HG02763 (cell line): Measurements from ENCODE around the gene TEAD1.

Experiments
- ATAC-seq: cut with Tn5 transposase; IDR thresholded peaks from one replicate; pipeline ENCODE4 v1.9.1; 2021; ENCODE audit warnings: mild to moderate bottlenecking, moderate library complexity; ENCODE audit not compliant: unreplicated experiment

The TEAD1 gene

DNA sequence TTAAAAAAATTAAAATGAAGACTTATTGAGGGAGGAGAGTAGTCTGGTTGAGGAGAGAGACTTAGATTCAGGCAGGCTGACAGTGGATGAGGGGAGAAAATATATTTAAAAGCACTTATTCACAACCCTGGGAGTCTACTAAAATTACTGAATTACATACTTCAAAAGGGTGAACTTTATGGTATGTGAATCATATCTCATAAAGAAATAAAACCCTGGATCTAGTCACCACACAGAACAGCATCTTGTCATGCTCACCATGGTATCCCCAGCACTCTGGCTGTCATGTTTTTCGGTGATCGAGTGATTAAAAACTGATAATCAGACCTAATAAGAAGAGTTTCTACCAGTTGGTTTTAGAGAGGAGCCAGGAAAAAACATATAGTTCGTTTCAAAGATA is 11.0 kb downstream of the TEAD1 start:
- ATAC-seq = no peak

DNA sequence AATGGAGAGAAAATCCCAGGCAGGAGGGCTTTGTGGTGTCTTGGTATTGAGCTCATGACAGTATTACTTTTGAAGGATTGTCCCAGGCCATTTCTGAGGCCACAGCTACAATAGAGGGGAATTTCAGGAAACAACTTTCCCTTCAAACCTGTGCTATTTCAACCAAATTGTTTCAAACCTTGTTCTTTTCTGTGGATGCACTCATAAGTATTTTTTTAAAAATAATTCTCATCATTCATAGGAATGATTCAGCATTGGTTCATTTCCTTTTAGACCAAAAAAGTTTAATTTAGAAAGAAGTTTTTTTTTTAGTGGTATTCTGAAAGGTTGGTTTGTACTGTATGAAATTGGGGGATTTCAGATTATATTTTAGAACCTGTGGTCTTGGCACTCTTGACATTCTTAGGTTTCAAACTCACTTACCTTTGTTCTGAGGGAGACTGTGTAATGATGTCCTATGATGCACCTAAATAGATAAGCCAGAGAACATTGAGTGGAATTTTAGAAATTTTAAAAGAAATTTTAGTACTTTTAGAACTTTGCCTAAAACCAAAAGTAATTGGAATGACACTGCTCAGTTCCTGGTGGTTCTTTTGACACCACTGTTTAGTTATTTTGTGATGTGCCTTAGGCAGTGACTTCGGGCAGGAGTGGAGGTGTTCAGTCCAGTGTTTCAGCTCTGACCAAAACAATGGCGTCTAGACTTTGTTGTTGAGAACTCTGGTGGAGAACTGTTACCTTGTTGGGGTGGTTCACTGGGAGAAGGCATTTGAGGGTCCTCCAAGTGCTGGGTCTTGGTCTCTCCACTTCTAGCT is 12.2 kb downstream of the TEAD1 start:
- ATAC-seq = no peak

DNA sequence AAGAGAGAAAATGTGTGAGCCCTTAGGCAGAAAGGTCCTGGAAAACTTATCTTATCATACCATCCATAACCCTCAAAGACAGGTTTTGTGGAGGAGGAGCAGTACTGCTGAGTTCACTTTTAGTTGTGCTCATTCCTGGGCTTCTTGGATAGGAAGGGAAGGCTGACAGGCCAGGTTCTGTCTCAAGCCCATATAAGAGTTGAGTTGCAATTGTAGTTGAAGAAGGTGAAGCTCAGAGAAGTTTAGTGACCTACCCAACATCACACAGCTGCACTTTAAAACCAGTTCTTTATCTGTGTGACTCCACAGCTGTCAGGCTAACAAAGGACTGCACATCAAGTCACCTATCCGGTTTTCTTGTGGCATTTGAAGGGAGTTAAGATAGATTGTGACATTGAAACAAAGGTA is 13.0 kb downstream of the TEAD1 start:
- no peak for ATAC-seq

DNA sequence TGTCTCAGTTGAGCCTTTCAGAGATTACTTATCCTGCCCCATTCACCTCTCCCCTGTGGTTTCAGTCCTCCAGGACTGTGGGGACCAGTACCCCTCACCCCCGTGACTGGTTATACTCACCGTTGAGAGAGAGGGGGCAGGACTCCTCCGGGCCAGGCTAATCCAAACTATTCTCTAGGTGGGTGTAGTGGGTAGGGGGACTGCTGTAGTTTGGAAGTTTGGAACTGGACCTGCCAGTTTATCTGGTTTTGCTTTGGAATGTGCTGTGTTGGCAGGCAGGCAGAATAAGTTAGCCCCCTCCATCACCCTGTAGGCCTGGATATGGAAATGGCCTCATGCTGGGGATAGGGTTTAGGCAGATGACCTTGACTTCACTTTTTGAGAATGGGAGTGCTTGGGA is 13.5 kb downstream of the TEAD1 start:
- no peak for ATAC-seq

DNA sequence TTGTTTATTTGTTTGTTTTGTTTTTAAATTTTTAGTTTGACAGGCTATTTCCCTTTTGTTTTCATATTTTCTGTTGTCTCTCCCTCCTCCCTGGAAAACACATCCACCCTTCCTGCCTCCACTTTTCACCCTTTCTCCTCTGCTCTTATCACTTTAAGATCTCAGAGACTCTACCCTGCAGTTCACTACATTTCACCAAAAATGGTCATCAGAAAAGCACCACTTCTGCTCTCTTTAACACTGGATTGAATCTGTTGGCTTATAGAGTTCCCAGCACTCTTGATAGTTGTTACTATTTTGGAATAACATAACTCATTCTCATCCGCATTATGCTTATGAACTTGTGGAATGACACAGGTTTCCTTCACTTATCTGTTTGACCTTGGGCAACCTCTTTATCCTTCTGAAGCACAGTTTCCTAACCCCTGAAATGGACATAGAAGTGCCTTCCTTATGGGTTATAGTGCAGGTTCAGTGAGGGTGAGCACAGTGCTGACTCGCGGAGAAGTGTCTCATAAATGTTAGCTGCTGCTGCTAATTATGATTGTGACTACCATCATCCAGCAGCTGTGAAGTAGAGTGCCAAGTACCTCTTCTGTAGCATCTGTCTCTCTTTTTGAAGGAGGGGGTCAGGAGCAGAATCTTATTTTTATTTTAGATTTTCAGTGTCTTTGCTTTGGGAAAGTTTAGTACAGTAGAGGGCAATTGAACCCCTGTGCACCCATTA is 15.0 kb downstream of the TEAD1 start:
- ATAC-seq = no peak

DNA sequence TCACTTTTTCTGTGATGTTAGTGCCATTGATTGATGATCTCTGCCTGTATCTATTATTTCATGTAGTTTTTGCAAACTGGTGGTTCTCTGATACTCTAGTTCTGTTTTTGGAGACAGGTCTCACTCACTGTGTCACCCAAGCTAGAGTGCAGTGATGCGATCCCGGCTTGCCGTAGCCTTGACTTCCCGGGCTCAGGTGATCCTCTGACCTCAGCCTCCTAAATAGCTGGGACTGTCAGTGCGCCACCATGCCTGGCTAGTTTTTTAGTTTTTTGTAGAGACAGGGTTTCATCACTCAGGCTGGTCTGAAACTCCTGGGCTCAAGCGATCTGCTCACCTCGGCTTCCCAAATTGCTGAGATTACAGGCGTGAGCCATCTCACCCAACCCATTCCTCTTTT is 16.4 kb downstream of the TEAD1 start:
- ATAC-seq = no peak

DNA sequence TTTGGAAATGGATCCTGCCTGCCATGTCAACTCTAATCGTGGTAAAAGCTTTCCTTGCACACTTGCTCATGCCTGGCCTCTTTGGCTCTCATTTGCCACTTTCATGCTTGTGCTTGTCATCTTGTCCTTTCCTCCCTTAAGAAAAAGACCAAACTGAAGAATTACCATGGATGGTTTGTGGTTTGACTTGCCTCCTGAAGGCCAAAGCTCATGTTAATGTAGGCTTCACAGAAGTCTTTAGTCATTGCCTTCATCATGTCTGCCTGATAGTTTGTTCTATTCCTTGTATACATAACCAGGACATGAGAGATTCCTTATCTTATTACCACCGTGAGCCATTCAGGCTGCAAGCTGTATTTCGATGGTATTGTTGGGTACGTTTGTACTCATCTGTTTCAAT is 17.3 kb downstream of the TEAD1 start:
- ATAC-seq = no peak

DNA sequence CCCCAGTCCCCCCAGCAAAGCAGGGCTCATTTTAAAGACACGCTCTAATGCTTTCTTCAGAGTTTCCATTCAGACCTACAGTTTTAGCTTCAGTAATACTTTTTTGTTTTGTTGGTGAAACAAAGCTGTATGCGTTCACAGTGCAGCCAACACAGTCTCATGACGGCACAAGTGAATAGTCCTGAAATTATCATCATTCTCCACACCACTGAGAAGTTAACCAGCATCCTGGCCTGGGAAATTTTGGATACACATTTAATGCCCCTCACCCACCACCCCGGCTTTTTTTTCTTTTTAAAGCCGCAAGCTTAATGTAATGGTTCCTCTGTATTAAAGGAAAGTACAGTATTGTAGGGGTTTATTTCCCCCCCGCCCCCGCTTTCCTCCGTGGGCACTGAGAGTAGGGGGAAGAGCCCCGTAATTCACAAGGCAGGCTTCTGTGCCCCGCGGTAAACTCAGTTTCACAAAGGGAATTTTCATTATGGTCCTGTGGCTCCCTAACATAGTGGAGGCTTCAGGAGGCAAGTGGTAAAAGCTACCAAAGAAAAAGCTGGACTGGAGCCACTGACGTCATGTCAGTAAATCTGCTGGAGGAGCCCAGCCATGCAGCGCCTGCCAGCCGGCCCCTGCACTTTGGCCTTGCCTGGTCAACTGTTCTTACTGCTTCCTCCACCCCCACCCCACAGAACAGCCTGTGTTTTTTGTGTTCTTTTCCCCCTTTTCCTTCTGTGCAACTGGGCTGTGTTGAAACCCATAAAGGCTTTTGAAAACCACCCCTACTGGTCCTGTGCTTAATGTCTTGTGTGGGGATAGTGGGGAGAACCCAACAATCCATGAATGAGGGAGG is 18.2 kb downstream of the TEAD1 start:
- no peak for ATAC-seq

DNA sequence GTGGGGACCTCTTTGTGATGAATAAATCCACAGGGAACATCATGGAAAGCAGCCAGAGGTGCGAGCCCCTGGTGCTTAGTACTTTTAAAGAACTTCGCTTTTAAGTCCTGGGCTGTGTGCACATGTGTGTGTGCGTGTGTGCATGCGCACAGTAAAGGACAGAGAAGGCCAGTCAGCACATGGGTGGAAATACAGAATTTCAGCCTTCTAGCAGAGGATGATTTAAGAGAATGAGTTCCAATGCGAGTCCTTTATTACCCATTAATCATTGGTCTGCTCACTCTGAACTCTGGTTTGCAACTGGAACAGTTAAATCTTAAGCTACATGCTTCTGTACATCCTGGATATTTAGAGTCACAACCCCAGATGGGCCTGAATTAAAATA is 18.9 kb downstream of the TEAD1 start:
- ATAC-seq = no peak

DNA sequence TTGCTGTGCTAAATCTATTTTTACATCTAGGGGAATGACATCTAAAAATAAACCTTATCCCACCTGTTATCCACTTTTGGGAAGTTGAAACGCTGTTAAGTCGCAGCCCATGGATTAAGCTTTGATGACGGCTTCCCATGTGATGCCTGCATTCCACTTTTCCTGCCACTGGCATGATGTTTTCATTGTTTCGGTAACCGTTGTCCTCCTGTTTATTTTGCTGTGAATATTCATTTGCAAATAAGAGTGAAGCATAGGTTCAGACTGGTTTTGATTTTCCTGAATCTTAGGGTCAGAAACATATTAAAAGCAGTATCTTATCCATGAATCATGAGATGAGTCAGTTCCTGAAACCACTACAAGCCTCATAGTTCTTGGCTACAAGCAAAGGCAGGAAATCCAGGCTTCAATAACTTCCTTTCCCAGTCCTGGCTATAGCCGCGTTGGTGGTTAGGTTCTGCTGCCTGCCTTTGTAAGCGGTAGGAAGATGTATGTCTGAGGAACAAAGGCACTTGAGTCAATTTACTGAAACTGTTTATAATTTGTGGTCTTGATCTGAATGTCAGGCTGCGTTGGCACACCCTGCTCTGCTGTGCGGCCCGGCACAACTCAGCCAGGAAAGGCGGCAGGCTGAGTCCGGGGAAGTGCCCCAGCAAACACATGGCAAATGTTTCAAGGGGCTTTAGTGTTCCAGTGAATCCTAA is 19.4 kb downstream of the TEAD1 start:
- ATAC-seq = no peak

DNA sequence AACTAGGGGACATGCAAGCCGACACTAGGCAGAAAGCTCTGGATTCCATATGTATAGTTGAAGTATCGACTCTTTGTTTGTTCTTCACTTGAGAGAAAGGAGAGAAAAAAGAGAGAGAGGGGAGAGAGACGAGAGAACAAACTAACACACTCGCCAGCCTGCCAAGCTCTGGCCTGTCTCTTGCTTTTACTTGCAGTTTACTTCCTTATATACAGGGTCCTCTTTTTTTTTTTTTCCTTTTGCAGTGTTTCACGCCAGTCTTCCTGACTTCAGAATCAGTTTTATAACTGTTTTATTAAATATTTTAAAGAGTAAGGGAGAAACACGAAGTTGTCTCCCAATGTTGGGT is 19.9 kb downstream of the TEAD1 start:
- no peak for ATAC-seq

DNA sequence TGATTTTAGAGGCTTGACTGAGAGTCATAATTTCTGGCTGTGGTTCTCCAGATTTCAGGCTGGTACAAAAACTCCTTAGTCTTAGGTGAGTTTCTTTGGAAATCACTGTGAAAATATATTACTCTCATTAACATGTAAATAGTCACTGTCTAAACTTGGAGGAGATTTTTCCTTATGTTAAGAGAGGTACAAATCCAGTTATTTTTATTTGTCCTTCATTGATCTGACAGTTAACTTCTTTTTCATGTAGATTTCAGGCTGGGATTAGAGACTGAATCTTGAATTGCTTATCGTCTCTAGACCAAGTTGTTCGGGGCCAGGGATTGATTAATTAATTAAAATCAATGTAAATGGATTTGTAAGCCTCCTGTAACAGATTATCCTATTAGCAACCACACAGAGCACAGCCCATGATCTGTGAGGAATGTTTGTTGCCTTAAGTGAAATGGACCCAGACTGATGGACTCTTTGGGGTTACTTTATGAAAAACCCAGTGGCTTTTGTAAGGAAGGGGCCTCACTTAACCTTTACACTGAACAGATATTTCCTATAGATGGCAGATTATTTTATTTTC is 21.1 kb downstream of the TEAD1 start:
- ATAC-seq = no peak

DNA sequence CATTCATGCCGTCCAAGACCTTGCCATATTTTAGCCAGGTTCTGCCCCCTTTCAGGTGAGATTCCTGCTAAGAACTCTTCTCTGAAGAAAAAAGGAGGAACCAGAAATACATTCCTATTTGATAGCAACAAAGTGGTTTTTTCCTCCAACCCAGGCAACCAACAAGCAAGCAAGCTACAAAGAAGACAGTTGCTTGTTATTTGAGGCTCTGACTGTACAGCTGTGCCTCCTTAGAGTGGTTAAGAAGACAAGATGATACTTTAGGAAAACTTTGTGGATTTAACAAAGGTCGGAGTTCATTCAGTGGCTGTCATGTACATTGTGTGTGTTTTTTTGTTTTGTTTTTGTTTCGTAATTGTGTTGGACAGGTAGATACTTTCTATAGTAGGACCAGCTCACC is 21.7 kb downstream of the TEAD1 start:
- no peak for ATAC-seq

DNA sequence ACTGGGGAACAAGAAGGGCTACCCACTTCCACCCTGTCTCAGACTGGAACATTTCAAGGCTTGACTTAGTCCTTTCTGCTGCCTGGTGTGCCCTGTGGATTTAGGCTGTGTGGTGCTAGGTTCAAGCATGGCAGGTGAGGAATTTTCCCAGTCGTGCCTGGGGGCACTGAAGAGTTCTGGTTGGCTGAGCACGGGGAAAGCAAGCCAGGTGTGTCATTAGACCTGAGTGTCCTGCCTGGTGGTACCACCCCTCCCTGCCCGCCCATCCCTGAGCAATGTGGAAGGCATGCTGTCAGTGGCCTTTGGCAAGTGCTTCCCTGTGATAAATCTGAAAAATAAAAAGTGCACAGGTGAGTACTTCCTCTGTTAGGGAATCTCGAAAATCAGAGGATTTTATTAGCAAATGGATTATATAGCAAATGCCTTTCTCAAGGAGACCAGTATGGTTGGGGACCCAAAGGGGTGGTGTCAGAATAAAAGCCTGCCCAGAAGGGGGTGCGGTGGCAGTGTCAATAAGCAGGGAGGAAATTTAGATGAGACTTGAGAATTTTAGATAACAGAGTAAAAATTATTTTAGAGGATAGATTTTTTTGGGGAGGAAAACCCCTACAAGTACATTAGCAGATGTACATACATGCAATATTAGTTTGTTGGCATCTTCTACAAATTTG is 22.8 kb downstream of the TEAD1 start:
- no peak for ATAC-seq

DNA sequence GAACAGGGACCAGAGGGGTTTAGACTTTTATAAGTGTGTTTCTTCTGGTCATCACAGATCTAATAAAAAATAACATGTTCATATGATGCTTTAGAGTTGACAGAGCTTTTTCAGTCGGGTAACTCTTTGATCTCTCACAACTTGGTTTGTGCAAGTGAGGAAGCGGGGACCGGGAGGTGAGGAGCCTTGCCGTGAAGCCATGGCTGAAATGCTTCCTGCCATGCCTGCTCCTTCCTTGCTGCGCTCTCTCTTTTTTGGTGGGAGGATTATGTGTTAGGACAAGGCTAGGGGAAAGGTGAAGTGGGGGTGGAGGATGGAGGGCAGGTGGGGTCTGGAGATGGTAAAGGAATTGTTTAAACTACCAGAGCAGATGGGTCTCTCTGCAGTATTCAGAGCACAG is 23.8 kb downstream of the TEAD1 start:
- no peak for ATAC-seq

DNA sequence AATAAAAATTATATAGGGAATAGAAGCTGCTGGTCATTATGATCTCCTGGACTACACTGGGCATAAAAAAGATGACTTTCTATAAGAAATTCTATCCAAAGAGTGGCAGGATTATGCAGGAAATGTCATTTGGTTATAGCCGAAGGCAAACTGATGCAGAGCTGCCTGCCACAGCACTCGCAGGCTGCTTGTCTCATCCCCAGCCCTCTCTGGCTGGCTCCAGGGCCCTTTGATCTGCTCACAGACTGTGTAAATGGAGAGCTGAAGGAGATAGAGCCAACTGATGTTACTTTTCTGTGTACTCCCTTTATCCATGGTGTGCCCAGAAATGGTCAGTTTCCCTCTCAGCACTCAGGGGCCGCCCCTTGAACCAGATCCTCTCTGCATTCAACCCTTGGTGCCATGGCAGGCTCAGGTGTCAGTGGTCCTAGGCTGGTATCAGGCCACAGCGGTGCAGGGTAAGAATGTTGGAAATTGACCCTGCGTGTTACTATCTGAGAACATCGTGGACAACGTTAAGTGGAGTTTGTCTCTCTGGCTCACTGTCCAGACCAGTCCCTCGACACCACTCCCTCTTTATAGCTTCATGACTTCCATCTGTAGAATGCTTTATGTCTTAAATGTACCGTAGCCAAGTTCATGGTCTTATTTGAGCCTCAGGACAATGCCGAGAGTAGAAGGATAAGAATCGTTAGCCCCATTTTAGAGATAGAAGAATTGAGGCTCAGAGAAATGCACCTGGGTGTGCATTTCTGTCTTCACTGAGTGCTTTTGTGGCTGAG is 27.8 kb downstream of the TEAD1 start:
- ATAC-seq = no peak

DNA sequence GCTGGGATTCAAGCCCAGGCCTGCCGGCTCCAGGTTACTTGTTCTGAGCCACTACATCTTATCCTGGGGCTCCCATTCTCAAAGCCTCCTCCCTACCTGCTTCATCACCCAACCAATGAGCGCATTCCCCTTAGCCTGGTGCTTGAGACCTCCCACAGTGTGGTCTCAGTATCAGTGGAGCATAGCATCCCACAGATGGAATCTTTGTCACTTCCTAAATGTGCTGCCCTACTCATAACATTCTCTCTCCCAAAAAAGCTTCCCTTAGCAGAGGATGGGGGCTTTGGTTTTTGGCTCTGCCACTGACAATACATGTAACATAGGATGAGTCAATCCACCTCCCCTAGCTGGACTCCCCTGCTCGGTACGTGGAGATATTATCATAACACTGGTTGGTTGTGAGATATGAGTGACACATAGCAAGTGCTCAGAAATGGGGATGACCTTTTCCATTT is 28.8 kb downstream of the TEAD1 start:
- no peak for ATAC-seq

DNA sequence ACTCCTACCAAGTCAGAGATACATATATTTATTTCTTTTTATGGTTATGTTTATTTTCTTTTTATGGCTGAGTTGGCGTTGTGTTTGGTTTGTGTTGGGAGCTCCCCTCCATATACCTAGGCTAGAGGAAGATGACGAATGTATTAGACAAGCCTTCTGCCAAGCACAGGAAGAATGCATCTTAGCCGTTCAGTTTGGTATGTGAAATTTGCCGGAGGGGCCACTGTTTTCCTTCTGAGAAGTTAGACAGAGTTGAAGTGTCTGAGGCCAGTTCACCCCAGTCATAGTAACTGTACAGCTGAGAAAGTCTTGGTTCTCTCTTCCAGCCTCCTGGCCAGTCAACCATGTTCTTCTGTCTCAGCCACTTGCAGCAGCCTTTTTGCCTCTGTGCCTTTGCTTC is 29.8 kb downstream of the TEAD1 start:
- ATAC-seq = no peak

DNA sequence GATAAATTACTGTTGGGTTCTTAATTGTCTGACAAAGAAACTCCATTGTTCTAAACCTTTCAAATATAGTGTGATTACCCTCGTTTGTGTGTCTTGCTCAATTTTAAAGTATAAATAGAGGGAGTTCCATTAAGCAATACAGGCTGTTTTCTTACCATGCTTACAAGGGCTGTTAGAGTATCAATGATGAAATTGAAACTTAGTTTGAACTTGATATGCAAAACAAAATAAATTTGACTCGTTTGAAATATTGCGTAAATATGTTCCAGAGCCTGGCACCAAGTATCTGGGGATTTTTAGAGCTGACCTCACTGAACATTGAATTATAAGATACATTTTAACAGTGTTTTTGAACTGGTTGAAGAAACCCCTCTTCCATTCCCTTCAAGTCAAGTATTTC is 31.7 kb downstream of the TEAD1 start:
- ATAC-seq = no peak
